ENCODE measurements around the gene TPO.

DNA sequence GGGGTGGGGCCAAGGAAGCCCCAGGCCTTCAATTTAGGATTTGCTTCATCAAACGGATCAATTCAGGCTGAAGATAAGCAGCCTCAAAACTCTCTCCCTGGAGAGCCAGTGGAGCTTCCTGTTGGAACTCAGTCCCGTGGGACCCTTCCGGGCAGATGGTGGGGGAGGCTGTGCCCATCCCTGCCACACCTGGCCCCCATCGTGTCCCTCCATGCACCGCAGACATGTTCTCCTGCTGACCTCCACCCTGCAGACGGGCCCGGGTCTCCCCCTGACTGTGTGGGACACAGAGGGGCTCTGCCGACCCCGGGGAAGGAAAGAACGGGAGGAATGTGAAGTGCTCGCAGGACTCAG, 144.2 kb downstream of the TPO start:
- TF ChIP-seq POLR2AphosphoS5 (IDR thresholded peaks at IDR 0.05), result no peak
- no peak for TF ChIP-seq POLR2A (IDR thresholded peaks at IDR 0.05)

Data from suprapubic skin (tissue), 4 donors.